Transverse colon (tissue), 4 donors: ENCODE data around the gene AP1B1. TPM values are rescaled to one million over a fixed set of nuclear protein-coding genes. Genes with fewer than 3 reads are reported as not detected.

Experiments
- DNase-seq: peaks from one replicate; pipeline ENCODE4 v3.0.0-alpha.2; 2019
- H3K27ac ChIP-seq, 4 donors: fragments of 200-600 bp; sonication (generic); 2 replicates each; pipeline ENCODE4 v1.5.1; 2016 to 2018; ENCODE audit warnings: inconsistent platforms in 4 of 4
- H3K27me3 ChIP-seq: fragments of 200-600 bp; sonication (generic); 2 replicates; pipeline ENCODE4 v1.5.1; 2017; ENCODE audit warnings: inconsistent platforms
- H3K36me3 ChIP-seq, 4 donors: fragments of 200-600 bp; sonication (generic); 2 replicates each; pipeline ENCODE4 v1.5.1; 2017 to 2019; ENCODE audit warnings: inconsistent platforms in 4 of 4
- H3K4me1 ChIP-seq, 4 donors: fragments of 200-600 bp; sonication (generic); 2 replicates each; pipeline ENCODE4 v1.5.1; 2017 to 2020; ENCODE audit warnings: inconsistent platforms in 4 of 4
- H3K4me3 ChIP-seq, 4 donors: fragments of 200-600 bp; sonication (generic); 1 replicate in 1 of 4; 2 replicates in 3 of 4; pipeline versions ENCODE4 v1.5.1 to v1.6.1; 2017 to 2019; ENCODE audit warnings: inconsistent platforms in 4 of 4
- H3K9me3 ChIP-seq, 2 donors: fragments of 200-600 bp; sonication (generic); 2 replicates each; pipeline ENCODE4 v1.5.1; 2017 to 2019; ENCODE audit warnings: inconsistent platforms in 2 of 2
- CTCF ChIP-seq, 5 experiments: fragments of 200-600 bp in 3 of 5; fragments of 450-650 bp in 2 of 5; sonication (generic) in 3 of 5; IDR thresholded peaks; 1 replicate in 2 of 5; 2 replicates in 3 of 5; pipeline ENCODE4 v1.5.1; 2016 to 2017; ENCODE audit warnings: antibody characterized with exemption in 5 of 5, inconsistent platforms in 3 of 5, mild to moderate bottlenecking in 2 of 5, moderate library complexity in 1 of 5
- EP300 ChIP-seq: sonication (generic); formaldehyde crosslinking; IDR thresholded peaks from one replicate; pipeline ENCODE4 v1.6.1; 2017; ENCODE audit warnings: antibody characterized with exemption, low read depth
- POLR2A ChIP-seq: fragments of 450-650 bp; IDR thresholded peaks from one replicate; pipeline ENCODE4 v1.6.1; 2016; ENCODE audit warnings: antibody characterized with exemption, mild to moderate bottlenecking, moderate library complexity
- POLR2AphosphoS5 ChIP-seq, 3 donors: sonication (generic); formaldehyde crosslinking; IDR thresholded peaks; one replicate each; pipeline ENCODE4 v1.6.1; 2016; ENCODE audit warnings: antibody characterized with exemption in 3 of 3
- WGBS, 2 donors: methylation state at CpG; one replicate each; pipeline ENCODE4 v1.1.5; 2018; ENCODE audit warnings: low coverage in 1 of 2; 5-methylcytosine and 5-hydroxymethylcytosine counted together
- in situ Hi-C, 4 donors: fragments of 200-750 bp; cut with MboI; loops; one replicate each; pipeline versions ENCODE4 v1.15.0 to v1.15.1; 2017; ENCODE audit warnings: low sequenced_read_pairs in 3 of 4, low pct_ligation_motif_present in 1 of 4, low pct_unique_long_range_greater_than_20kb in 1 of 4
- intact Hi-C: fragments of 100-400 bp; cut with DNase I; formaldehyde crosslinking; loops from one replicate; pipeline ENCODE4 v1.15.1; 2023; ENCODE audit warnings: low total_unique reads
- total RNA-seq, 4 donors: library from RNA; depleted of rRNA; stranded (reverse); fragments of >200 nt; gene quantifications; one replicate each; pipeline ENCODE4 v1.1.0, GENCODE V29; 2016

AP1B1 gene
- total RNA-seq, 4 donors from 2014 or later: 45.6 to 107 (median 92.4) TPM

- TF ChIP-seq POLR2AphosphoS5 (IDR thresholded peaks at IDR 0.05): no peak
- no peak for TF ChIP-seq EP300
- TF ChIP-seq CTCF (IDR thresholded peaks at IDR 0.05): no peak
- TF ChIP-seq POLR2A: no peak
- H3K36me3 ChIP-seq: peaks cover 0 to 12% (median 4%) of the 10 kb centered on the region in 4 donors
- in situ Hi-C loops (no loop called here), intact Hi-C loops (no loop called here)
- H3K9me3 ChIP-seq: no peaks in the 10 kb centered on the region
- DNase-seq: no peak
- no peaks in the 10 kb centered on the region for H3K4me1 ChIP-seq
- no peak overlapping the region for H3K27ac ChIP-seq
- 92% methylated on average over 30 of the region's 34 CpGs; no CpG with 5 or more reads in 1 of the 2 donors for WGBS, 2 donors
- H3K4me3 ChIP-seq: no peak overlapping the region
- H3K27me3 ChIP-seq: no peaks in the 10 kb centered on the region
Observed at GRCh38 chr22:29328566-29329500, 59.5 kb downstream of the AP1B1 start.

GRCh38 chr22:29328055-29328454, 60.3 kb downstream of the AP1B1 start:
- intact Hi-C loops (no loop called here), in situ Hi-C loops (no loop called here)
- H3K36me3 ChIP-seq: peaks cover 0 to 12% (median 4%) of the 10 kb centered on the region in 4 donors

GRCh38 chr22:29327089-29327764, 61.1 kb downstream of the AP1B1 start:
- H3K4me3 ChIP-seq: no peak overlapping the region
- no peaks in the 10 kb centered on the region for H3K27me3 ChIP-seq
- in situ Hi-C loops (no loop called here), intact Hi-C loops (no loop called here)
- no peaks in the 10 kb centered on the region for H3K9me3 ChIP-seq
- TF ChIP-seq POLR2A (no peak), EP300 (no peak), CTCF (IDR thresholded peaks at IDR 0.05) (no peak), POLR2AphosphoS5 (IDR thresholded peaks at IDR 0.05) (no peak)
- DNase-seq: no peak
- no peaks in the 10 kb centered on the region for H3K4me1 ChIP-seq
- no peak overlapping the region for H3K27ac ChIP-seq
- peaks cover 0 to 12% (median 4%) of the 10 kb centered on the region in 4 donors for H3K36me3 ChIP-seq
- 88 to 92% methylated on average over 3 to 8 of the region's 15 CpGs for WGBS, 2 donors

More at GRCh38 chr22:29328055-29328454, 60.3 kb downstream of the AP1B1 start:
- Histone ChIP-seq H3K27me3 (no peaks in the 10 kb centered on the region), H3K4me1 (no peaks in the 10 kb centered on the region), H3K27ac (no peak overlapping the region), H3K9me3 (no peaks in the 10 kb centered on the region), H3K4me3 (no peak overlapping the region)
- TF ChIP-seq POLR2AphosphoS5 (IDR thresholded peaks at IDR 0.05): no peak
- no peak for TF ChIP-seq CTCF (IDR thresholded peaks at IDR 0.05)
- no peak for TF ChIP-seq EP300
- no peak for TF ChIP-seq POLR2A
- WGBS, 2 donors: 92% methylated on average over 5 of the region's 5 CpGs; no CpG with 5 or more reads in 1 of the 2 donors
- no peak for DNase-seq

GRCh38 chr22:29326481-29326880, 61.9 kb downstream of the AP1B1 start:
- Histone ChIP-seq H3K4me1 (no peaks in the 10 kb centered on the region), H3K27ac (no peak overlapping the region), H3K9me3 (no peaks in the 10 kb centered on the region), H3K27me3 (no peaks in the 10 kb centered on the region), H3K4me3 (no peak overlapping the region), H3K36me3 (peaks cover 0 to 10% (median 4%) of the 10 kb centered on the region in 4 donors)
- no peak for DNase-seq
- TF ChIP-seq POLR2A (no peak), CTCF (IDR thresholded peaks at IDR 0.05) (no peak), POLR2AphosphoS5 (IDR thresholded peaks at IDR 0.05) (no peak), EP300 (no peak)
- intact Hi-C loops: no loop called here
- in situ Hi-C loops: no loop called here
- WGBS, 2 donors: 89% methylated on average over 10 of the region's 10 CpGs; no CpG with 5 or more reads in 1 of the 2 donors
